T-helper 2 cell treated with Interferon-gamma antibody and Interleukin-4, amounts not matched to agents 100 ng/mL and 5 ng/mL, for 36 hours (primary cell): Measurements from ENCODE around the gene NDUFS7. TPM values are rescaled to one million over a fixed set of nuclear protein-coding genes. Genes with fewer than 3 reads are reported as not detected.

Source experiments
- intact Hi-C: fragments of 100-400 bp; cut with micrococcal nuclease; formaldehyde crosslinking; loops from one replicate; pipeline ENCODE4 v1.15.1; 2023
- total RNA-seq: library from RNA; stranded (reverse); gene quantifications from 2 replicates; pipeline ENCODE4 v1.2.3, GENCODE V29; 2022

The NDUFS7 gene
- total RNA-seq, 1 donor from 2014 or later, result 97.5 TPM

DNA sequence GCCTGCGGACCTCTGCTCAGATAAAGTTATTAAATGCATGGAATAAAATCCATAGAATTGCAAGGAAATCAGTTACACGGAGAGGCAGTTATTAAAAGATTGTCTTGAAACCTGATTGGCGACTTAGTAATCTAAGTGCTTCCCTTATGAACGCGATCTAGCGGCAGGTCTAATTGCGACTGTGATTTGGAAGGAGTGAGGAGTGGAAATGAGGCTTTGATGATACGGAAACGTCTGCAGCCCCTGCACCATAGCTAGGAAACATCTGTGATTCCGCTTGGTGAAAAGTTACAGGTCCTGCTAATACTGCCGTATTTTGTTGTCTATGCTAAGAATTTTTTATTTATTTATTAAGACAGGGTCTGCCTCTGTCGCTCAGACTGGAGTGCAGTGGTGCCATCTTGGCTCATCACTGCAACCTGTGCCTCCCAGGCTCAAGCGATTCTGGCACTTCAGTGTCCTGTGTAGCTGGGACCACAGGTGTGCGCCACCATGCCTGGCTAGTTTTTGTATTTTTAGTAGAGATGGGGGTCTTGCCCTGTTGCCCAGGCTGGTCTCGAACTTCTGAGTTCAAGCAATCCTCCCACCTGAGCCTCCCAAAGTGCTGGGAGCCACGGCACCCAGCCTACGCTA is 887 bp downstream of the NDUFS7 start:
- intact Hi-C loops, result no loop called here

DNA sequence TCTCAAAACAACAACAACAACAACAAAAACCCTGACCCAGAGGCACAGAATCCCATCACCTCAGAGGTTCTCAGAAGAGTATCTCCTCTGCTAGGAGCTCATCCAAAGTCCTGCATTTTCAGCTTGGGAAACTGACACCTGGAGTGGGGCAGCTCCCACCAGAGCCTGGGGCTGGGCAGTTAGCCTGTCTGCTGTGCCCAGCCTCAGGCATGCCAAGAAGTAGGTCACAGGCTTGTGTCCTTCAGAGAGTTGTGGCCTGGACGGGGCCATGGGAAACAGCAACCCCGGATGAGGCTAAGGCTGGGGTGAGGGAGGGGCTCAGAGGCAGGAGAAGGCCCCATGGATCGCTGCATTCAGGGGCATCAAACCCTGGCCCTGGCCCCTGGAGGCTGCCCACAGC is 2.1 kb downstream of the NDUFS7 start:
- intact Hi-C loops, result no loop called here

DNA sequence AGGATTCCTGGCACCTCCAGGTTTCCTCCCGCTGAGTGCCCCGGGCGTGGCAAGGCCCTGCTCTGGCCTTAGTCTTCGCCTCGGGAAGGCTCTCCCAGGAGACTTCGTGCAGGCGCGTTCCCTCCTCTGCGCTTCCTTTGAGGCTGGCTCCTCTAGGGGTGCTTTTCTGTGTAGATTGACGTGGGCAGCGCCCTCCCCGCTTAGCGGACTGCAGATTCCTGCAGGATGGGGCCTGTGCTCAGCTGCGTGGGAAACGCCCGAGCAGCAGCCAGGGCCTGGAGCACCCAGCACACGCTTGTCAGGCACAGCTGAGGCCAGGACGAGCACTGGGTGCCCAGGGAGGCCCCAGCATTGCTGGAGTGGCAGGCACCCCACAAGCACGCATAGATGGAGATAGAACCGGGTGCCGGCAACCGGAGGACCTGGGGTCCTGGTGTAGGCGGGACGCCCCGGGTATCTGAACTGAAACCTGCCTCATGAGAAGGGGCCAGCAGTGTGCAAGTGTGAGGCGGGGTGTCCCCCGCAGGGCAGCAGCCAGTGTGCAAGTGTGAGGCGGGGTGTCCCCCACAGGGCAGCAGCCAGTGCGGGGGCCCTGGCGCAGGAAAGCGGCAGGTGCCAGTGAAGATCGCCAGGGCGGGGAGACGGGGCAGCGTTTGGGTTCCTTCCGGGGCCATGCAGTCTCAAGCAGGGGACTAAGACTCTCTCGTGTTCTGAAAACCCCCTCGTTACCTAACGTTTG is 3.4 kb downstream of the NDUFS7 start:
- intact Hi-C loops, result no loop called here

DNA sequence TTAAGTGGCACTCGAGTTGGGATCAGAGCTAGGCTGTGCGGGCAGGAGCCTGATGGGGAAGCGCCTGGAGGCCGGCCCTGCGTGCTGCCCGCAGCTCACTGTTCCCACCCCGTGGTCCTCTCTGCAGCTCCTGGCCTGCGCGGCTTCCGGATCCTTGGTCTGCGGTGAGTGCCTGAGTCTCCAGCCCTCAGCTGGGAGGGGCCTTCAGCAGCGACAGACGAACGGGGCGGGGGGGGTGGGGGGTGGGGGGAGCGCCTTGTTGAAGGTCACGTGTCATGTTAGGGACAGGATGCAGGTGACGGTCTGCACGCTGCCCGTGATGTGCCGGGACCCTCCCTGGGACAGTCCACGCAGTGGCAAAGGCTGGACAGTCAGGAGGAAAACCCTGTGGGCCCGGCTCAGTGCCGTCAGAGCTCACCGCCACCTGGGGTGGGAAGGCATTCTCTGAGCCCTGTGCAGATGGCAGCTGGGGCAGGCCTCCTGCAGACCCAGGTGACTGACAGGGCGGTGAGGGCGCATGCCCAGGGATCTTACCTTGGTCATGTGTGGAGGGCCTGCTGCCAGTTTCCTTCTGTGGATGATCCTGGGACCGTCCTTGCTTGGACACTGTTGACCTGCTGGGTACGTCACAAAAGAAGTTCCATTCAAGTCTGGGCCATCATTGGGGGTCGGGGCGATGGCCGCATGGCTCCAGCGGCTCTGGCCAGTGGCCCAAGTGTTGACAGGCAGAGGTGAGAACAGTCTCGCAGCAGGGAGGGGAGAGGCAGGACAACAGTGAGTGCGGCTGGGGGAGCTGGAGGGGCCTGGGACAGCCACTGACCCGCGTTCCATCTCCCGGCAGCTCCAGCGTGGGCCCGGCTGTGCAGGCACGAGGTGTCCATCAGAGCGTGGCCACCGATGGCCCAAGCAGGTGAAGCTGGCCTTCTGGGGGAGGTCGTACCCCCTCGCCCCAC is 4.3 kb downstream of the NDUFS7 start:
- intact Hi-C loops, result no loop called here

DNA sequence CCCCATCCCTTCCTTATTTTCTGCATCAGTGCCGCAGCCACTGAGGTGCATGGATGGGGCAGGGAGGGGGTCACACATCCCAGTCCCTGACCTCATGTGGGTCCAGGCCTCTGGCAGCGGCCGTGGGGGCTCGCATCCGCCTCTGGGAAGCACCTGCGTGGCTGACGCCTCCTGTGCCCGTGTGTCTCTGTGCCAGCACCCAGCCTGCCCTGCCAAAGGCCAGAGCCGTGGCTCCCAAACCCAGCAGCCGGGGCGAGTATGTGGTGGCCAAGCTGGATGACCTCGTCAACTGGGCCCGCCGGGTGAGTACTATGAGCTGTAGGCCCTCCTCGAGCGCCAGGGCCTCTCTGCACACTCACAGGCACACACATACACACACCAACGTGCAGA is 4.9 kb downstream of the NDUFS7 start:
- intact Hi-C loops, result no loop called here

DNA sequence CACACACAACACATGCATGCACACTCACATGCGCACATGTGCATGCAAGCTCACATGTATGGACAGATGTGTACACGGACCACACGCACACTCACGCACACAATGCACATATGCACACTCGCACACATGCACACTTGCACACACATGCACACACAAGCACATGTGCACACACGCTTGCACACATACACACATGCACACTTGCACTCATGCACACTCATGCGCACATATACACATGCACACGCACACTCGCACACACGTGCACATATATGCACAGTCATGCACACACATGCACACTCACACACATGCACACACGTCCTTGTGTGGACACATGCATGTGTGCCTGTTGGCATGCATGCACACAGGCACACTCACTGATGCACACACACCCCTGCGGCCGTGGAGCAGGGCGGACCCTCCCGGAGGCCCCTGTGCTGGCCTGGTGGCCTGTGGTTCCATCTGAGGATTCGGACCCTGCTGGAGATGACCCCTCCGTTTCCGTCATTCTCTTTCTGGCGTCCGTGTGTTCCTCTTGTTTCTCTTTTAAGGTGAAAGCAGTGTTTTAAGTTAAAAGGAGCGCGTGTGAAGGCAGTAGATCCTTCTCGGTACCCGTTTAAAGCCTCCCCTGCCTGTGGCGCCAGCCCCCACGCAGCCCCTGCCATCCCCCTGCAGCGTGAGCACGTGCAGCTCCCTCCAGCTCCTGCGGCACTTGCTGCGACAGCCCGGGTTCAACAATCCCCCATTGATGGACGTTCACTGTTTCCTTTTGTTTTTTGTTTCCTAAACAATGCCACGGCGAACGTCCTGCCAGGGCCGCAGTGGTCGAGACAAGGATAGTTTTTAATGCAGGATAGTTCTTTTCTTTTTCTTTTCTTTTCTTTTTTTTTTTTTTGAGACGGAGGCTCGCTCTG is 5.6 kb downstream of the NDUFS7 start:
- intact Hi-C loops, result no loop called here

DNA sequence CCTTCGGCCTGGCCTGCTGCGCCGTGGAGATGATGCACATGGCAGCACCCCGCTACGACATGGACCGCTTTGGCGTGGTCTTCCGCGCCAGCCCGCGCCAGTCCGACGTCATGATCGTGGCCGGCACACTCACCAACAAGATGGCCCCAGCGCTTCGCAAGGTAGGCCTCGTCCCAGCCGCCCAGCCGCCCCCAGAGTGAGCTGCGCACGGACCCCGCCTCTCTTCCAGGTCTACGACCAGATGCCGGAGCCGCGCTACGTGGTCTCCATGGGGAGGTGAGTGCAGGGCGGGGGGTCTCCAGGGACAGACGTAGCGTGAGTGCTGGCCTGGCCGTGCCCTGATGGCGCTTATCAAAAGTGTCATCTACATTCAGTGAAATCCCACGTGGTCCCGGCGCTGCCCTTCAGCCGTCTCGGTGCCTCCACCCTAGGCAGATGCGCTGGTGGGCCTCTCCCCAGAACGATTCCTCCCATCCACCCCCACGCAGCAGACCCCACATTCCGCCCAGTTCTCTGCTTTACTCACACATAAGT is 7.2 kb downstream of the NDUFS7 start:
- intact Hi-C loops, result no loop called here

DNA sequence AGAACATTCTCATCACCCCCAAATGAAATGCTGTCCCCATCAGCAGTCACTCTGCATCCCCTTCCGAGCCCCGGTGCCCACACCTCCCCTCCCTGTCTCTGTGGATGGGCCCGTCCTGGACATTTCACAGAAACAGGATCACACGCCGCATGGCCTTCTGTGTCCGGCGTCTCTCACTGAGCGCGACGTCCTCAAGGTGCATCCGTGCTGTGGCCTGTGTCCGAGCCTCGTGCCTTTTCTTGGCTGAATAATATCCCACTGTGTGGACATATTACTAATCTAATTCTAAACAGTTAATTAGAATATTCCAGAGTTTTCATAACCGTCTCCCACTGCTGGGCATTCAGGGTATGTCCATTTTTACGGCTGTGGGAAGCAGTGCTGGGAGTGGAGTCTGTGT is 8.7 kb downstream of the NDUFS7 start:
- intact Hi-C loops, result no loop called here

DNA sequence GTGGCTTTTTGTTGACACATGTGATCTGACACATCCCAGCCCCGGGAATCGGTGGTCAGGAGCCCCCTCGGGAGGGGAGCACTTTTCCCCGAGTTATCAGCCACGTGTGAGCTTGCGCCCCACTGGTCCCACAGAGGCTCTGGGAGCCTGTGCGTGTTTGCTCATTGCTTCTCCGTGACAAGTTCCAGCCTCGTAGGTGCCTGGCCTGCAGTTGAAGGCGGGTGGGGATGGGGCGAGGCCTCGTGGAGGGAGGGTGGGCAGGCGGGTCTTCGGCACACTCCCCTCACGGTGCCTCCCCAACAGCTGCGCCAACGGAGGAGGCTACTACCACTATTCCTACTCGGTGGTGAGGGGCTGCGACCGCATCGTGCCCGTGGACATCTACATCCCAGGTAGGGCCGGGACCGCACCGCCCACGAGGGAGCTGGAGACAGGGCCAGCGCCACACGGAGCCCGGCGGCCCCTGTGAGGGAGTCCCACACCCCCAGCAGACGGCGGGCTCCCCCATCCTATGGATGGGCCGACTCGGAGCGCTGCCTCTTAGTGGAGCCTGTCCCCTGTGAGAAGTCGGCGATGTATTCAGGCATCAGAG is 9.3 kb downstream of the NDUFS7 start:
- intact Hi-C loops, result no loop called here

DNA sequence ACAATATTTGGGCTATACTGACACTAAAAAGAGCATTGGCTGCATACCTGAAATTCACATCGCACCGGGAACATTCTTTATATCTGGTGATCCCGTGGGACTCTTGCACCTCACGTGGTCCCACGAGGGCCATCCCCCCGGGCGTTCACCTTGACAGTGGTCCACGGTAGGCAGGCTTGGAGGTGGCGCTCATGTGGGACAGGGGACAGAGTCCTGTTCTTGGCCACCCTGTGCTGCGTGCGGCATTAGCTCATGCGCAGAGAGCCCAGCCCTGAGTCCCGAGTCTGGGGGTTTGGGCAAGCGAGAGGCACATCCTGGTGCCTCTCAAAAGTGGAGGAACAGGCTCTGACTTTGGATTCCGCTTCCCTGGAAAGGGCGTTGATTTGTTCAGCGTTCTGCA is 10.1 kb downstream of the NDUFS7 start:
- intact Hi-C loops, result no loop called here

DNA sequence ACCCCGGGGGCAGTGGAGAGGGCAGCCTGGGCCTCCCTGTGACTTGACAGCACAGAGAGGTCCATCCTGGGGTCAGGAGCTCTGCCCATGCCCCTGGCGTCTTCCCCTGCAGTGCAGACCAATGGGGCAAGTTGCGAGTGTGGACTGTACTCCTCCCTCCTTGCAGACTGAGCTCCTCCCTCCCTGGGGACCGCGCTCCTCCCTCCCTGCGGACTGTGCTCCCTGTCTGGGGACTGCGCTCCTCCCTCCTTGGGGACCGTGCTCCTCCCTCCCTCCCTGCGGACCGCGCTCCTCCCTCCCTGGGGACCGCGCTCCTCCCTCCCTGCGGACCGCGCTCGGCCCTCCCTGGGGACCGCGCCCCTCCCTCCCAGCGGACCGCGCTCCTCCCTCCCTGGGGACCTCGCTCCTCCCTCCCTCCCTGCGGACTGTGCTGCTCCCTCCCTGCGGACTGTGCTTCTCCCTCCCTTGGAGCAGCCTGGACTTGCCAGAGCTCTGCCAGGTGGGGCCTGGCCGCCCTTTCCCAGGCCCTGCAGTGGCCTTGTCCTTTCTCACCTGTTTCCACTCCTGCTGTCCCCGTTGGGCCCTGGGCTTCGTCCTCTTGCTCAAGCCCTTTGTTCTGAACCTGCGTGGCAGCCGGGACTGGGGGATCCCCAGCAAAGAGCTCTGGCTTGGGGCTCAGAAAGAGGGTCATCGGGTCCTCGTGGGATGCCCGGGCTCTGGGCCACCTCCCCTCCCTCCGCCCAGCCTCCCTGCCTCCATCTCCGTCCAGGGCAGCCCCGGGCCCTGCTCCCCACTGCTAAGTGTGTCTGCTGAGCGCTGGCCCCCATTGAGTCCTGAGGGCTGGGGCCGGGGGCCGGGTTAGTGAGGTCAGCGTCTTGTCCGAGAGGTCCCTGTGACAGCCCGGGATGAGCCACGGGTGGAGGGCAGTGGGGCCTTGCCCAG is 10.8 kb downstream of the NDUFS7 start:
- intact Hi-C loops, result no loop called here

DNA sequence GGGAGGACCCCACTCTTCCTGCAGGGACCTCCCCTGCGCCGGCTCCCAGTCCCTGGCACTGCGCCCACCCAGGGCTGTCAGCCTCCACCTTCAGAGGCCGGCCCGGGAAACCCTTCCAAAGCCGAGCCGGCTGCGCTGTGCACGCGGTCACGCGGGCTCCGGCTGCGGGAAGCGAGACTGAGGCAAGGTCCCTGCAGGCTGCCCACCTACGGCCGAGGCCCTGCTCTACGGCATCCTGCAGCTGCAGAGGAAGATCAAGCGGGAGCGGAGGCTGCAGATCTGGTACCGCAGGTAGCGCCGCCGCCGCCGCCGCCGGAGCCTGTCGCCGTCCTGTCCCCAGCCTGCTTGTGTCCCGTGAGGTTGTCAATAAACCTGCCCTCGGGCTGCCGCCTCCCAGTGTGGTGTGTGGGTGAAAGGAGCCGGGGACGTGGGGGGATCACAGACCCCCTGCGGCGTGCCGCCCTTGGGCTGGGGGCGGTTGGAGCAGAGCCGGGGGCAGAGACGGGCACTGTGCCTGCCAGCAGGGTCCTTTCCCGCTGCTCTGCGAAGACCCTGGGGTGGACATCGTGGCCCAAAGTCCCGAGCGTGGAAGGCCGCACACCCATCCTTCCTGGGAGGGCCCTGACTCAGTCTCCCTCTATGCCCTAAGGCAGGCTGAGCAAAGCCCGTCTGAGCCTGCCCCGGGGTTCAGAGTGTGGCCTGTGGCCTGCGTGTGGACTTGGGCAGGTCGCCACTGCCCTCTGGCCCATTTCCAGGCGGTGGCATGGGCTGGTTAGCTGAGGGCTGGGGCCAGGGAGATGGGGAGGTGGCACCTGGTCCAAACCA is 11.7 kb downstream of the NDUFS7 start:
- intact Hi-C loops, result no loop called here

DNA sequence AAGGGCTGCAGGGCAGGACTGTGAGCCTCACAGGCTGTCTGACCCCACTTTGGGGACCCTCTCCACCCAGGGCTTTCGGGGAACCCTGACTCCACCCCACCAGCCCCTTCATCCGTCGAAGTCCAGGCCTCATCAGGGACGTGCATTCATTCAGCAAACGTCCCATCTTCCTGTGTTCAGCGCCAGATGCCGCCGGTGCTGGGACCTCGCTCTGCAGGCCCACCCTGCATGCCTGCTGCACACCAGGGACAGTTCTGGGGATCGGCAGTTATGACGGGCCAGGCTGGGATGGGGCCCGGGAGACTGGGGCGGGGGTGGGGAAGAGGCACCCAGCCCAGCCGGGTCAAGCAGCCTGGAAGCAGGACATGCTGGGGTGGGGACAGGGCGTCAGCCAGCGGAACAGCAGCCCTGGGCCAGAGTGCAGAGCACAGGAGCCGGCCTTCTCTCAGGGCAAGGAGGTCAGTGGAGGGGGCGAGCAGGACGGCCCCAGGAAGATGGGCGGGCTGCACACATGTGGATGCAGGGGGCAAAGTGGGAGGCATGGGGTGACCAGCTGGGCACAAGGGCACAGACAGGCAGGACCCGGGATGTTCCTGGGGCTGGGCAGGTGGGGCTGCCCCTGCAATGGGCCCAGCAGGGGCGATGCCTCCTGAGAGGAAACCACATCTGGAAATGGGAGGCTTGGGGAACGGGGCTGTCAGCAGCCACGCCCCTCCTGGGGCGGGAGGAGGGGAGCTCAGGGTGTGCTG is 12.5 kb downstream of the NDUFS7 start:
- intact Hi-C loops, result no loop called here

DNA sequence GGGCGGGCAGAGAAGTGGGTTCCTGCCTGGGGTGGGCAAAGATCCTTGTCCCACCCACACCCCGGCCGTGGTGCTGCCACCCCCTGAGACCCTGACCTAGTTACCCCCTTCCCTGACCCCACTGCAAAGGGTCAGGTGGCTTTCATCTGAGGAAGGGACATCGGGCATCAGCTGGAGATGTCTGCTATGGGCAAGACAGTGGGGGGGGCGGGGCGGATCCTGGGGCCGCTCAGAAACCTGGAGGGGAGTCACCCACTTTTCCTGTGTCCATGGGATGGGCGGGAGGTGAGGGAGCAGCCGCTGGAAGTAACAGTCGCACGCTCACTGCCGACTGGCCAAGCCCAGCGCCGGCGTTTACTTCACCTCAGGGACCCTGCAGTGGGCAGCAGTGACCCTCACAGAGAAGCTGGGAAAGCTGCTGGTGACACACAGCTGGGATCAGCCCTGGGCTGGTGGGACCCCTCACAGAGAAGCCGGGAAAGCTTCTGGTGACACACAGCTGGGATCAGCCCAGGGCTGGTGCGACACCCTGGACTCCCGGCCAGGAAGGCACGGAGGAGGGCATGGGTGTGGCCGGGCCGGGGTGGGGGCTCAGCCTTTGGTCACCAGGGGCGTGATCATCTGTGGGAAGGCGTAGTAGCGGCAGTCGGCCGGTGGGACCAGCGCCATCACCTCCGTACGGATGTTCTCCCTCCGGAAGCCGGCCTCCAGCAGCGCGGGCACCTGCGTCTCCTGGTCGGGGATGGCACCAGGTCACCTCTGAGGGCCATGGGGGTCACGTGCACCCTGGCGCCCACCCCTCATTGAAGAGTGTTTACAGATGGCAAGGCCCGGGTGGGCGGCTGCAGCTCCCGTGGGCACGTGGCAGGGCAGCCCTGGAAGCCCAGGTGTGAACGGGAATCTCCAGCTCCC is 13.3 kb downstream of the NDUFS7 start:
- intact Hi-C loops, result no loop called here

DNA sequence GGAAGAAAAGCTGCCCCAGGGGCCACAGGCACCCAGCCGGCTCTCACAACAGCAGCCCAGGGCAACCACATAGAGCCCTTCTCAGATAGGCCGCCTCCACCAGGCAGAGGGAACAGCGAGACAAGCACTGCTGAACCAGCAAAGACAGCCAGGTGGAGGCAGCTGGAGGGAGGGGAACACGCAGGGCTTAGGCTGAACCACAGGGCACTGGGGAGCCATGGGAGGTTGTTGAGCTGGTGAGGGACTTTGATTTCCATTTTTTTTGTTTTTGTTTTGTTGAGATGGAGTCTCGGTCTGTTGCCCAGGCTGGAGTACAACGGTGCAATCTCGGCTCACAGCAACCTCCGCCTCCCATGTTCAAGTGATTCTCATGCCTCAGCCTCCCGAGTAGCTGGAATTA is 14.1 kb downstream of the NDUFS7 start:
- intact Hi-C loops, result no loop called here

DNA sequence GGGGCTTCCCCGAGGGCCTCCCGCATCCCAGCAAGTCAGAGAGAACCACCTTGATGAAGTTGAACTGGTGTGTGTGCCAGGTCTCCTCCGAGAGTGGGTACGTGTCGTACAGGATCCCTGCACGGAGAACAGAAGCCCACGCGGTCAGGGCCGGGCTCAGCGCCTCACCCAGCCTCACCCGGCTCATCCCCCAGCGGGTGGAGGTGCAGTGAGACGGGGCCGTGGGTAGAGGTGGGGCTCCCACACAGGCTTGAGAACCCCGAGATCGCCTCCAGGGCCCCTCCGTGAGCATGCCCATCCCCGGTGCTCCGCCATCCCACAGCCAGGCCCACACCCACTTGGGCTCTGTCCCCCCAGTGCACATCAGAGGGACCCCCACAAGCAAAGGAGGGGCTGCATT is 15.4 kb downstream of the NDUFS7 start:
- intact Hi-C loops, result no loop called here

DNA sequence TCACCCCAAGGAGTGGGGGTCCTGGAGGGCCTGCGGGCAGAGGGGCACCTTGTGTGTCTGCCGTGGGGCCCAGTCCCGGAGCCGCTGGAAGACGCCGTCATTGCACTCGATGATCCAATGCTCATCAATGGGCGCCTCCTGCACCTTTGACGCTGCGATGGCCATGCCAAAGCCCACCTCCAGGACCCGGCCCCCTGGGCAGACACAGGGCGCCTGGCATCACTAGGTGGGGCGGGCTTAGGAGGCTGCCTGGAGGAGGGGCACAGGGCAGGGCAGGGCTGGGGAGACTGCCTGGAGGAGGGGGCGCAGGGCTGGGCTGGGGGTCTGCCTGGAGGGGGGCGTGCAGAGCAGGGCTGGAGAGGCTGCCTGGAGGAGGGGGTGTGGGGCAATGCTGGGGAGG is 16.0 kb downstream of the NDUFS7 start:
- intact Hi-C loops, result no loop called here
